MCF 10A (cell line): Measurements from ENCODE around the gene PTPRK. TPM values are rescaled to one million over a fixed set of nuclear protein-coding genes. Genes with fewer than 3 reads are reported as not detected.

ENCODE experiments used
- BruUV-seq: library from RNA; stranded (reverse); fragments of 400-500 nt; replicated peaks from 2 replicates; lab custom pipeline; 2021; lab: Mats Ljungman, UMichigan
- CTCF ChIA-PET: fragments of 300-600 bp; sonication (Branson Sonifier 250); formaldehyde crosslinking; extraction: SDS; loops from one replicate; lab custom pipeline; 2021; ENCODE audit warnings: antibody characterized with exemption, inconsistent platforms; lab: Yijun Ruan, JAX
- POLR2A ChIA-PET: fragments of 300-600, 350-650 bp; sonication (Branson Sonifier 250); formaldehyde crosslinking; extraction: SDS; loops from one replicate; lab custom pipeline; 2020; ENCODE audit warnings: antibody characterized with exemption, inconsistent platforms; lab: Yijun Ruan, JAX
- DNase-seq: peaks from one replicate; pipeline ENCODE4 v3.0.0-alpha.2; 2018; ENCODE audit not compliant: unreplicated experiment
- H3K27ac Mint-ChIP-seq: one replicate; pipeline ENCODE4 v1.8.0; 2022; ENCODE audit warnings: mild to moderate bottlenecking, low read depth, mixed read lengths; ENCODE audit not compliant: unreplicated experiment
- H3K27me3 Mint-ChIP-seq: one replicate; pipeline ENCODE4 v1.8.0; 2022; ENCODE audit warnings: mixed read lengths; ENCODE audit not compliant: insufficient read depth, unreplicated experiment
- H3K36me3 Mint-ChIP-seq: one replicate; pipeline ENCODE4 v1.8.0; 2022; ENCODE audit warnings: mild to moderate bottlenecking, moderate library complexity, mixed read lengths; ENCODE audit not compliant: insufficient read depth, unreplicated experiment
- H3K4me1 Mint-ChIP-seq: one replicate; pipeline ENCODE4 v1.8.0; 2022; ENCODE audit warnings: mixed read lengths; ENCODE audit not compliant: insufficient read depth, unreplicated experiment
- H3K4me3 Mint-ChIP-seq: one replicate; pipeline ENCODE4 v1.8.0; 2022; ENCODE audit warnings: mild to moderate bottlenecking, moderate library complexity, mixed read lengths; ENCODE audit not compliant: unreplicated experiment
- H3K9me3 Mint-ChIP-seq: one replicate; pipeline ENCODE4 v1.8.0; 2022; ENCODE audit warnings: mixed read lengths; ENCODE audit not compliant: unreplicated experiment
- intact Hi-C: fragments of 100-400 bp; cut with micrococcal nuclease; formaldehyde crosslinking; loops from 2 replicates; pipeline ENCODE4 v1.14.1; 2022
- total RNA-seq: library from RNA; stranded (reverse); gene quantifications from 2 replicates; pipeline ENCODE4 v1.2.3, GENCODE V29; 2022
- TF ChIP-seq, protein P1 (sequence below): fragments of 200-600 bp; IDR thresholded peaks from one replicate; pipeline ENCODE4 v1.8.0; 2022; ENCODE audit warnings: antibody characterized with exemption, mild to moderate bottlenecking; ENCODE audit not compliant: unreplicated experiment

The PTPRK gene
- total RNA-seq, 1 experiment from 2014 or later, result 50.2 TPM

GRCh38 chr6:128259730-128260685, 260.4 kb downstream of the PTPRK start:
- Mint-ChIP-seq H3K4me1 (peaks cover 14% of the 10 kb centered on the region), H3K27me3 (no peaks in the 10 kb centered on the region), H3K4me3 (no peak overlapping the region), H3K9me3 (peaks cover 5% of the 10 kb centered on the region), H3K36me3 (no peaks in the 10 kb centered on the region), H3K27ac (no peak overlapping the region)
- BruUV-seq, result no TSS peak
- TF ChIP-seq, protein P1, sequence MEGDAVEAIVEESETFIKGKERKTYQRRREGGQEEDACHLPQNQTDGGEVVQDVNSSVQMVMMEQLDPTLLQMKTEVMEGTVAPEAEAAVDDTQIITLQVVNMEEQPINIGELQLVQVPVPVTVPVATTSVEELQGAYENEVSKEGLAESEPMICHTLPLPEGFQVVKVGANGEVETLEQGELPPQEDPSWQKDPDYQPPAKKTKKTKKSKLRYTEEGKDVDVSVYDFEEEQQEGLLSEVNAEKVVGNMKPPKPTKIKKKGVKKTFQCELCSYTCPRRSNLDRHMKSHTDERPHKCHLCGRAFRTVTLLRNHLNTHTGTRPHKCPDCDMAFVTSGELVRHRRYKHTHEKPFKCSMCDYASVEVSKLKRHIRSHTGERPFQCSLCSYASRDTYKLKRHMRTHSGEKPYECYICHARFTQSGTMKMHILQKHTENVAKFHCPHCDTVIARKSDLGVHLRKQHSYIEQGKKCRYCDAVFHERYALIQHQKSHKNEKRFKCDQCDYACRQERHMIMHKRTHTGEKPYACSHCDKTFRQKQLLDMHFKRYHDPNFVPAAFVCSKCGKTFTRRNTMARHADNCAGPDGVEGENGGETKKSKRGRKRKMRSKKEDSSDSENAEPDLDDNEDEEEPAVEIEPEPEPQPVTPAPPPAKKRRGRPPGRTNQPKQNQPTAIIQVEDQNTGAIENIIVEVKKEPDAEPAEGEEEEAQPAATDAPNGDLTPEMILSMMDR, result no peak
- DNase-seq, result no peak
- CTCF ChIA-PET, result no interaction called here
- POLR2A ChIA-PET, result interaction anchor here (0.6 kb wide), 1 partner anchor 27 kb away, joined by 3 read pairs; no protein-coding TSS in a partner anchor
- intact Hi-C loops, result no loop called here

DNA sequence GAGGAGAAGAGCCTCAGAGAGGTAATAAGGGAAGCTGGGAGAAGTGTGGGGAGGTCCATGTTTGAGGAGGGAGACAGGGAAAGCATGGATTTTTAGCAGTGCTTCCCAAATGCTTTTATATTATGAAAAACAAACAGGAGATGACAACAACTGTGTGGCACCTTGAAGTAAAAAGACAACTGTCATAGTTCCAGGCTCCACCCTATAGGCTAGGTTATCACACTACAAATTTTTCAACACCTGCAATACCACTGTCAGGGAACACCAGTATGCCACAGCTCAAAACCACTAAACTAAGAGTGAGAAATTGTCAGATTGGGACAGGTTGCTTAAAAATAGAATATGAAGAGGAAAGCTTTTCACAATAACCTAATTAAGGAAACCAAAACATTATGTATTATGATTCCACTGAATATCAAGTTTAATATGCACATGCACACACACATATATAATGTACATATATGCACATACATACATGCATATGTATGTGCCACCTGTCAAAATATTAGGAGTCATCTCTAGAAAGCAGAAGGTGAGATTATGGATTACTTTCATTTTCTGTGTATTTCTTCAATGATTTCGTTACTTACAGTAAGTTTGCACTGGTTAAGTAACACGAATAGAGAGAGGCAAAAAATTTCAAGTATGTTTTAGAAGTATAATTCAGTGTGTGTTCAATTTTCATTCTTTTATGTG, 261.2 kb downstream of the PTPRK start:
- no TSS peak for BruUV-seq
- Mint-ChIP-seq H3K4me3 (no peak overlapping the region), H3K9me3 (peaks cover 5% of the 10 kb centered on the region), H3K27ac (no peak overlapping the region), H3K27me3 (no peaks in the 10 kb centered on the region), H3K36me3 (no peaks in the 10 kb centered on the region), H3K4me1 (peaks cover 14% of the 10 kb centered on the region)
- no peak for DNase-seq
- POLR2A ChIA-PET, result no interaction called here
- CTCF ChIA-PET, result interaction anchor here (0.7 kb wide), 1 partner anchor 1498 kb away, joined by 3 read pairs; no protein-coding TSS in a partner anchor
- intact Hi-C loops, result no loop called here
- TF ChIP-seq, protein P1, result no peak

GRCh38 chr6:128256095-128256494, 264.3 kb downstream of the PTPRK start:
- BruUV-seq, result no TSS peak
- Mint-ChIP-seq H3K4me3 (no peak overlapping the region), H3K36me3 (no peaks in the 10 kb centered on the region), H3K9me3 (peaks cover 5% of the 10 kb centered on the region), H3K27me3 (no peaks in the 10 kb centered on the region), H3K27ac (no peak overlapping the region), H3K4me1 (peaks cover 14% of the 10 kb centered on the region)
- intact Hi-C loops, result no loop called here
- TF ChIP-seq, protein P1, result no peak
- ChIA-PET POLR2A (no interaction called here), CTCF (no interaction called here)
- no peak for DNase-seq
